Measurements from ENCODE around the gene SLC35B1. TPM values are rescaled to one million over a fixed set of nuclear protein-coding genes. Genes with fewer than 3 reads are reported as not detected.
A peak's percentile ranks its signal among the peaks of the same experiment; 100 is the strongest.

The SLC35B1 gene
- total RNA-seq (10 to 100 TPM; 61.0 to 93.4 (median 66.2) TPM), polyA plus RNA-seq (100 to 1,000 TPM in 1 of 2 donors, 10 to 100 TPM in 1; 50.3 to 137 TPM)
- long read RNA-seq, donor 1, transcript SLC35B1-209 (9 exons, 1,320 nt) = minor isoform, 6 of 46 reads
- long read RNA-seq, donor 1, transcript SLC35B1-220 (9 exons, 1,611 nt) = major isoform, 31 of 46 reads
- long read RNA-seq, donor 1, partial matches to known transcripts = 3 of 46 reads
- long read RNA-seq, donor 1, other reads (novel, unspliced or antisense) = 6 of 46 reads
- long read RNA-seq, donor 2, transcript SLC35B1-209 (9 exons, 1,320 nt) = minor isoform, 20 of 204 reads
- long read RNA-seq, donor 2, transcript SLC35B1-220 (9 exons, 1,611 nt) = major isoform, 164 of 204 reads
- long read RNA-seq, donor 2, partial matches to known transcripts = 5 of 204 reads
- long read RNA-seq, donor 2, other reads (novel, unspliced or antisense) = 15 of 204 reads
- long read RNA-seq, donor 3, transcript SLC35B1-209 (9 exons, 1,320 nt) = minor isoform, 8 of 62 reads
- long read RNA-seq, donor 3, transcript SLC35B1-220 (9 exons, 1,611 nt) = major isoform, 40 of 62 reads
- long read RNA-seq, donor 3, partial matches to known transcripts = 3 of 62 reads
- long read RNA-seq, donor 3, other reads (novel, unspliced or antisense) = 11 of 62 reads

- WGBS, 4 donors = 1 to 2% (median 1%) methylated on average over 39 to 53 of the region's 53 CpGs
- Histone ChIP-seq H3K27ac (peak within 1 kb of the TSS; percentile 88 to 99 (median 95)), H3K4me3 (peak within 1 kb of the TSS; percentile 72 to 100 (median 90)), H3K4me1 (peaks cover 0 to 30% (median 19%) of the 10 kb centered on the region in 12 donors), H3K9me3 (no peaks in the 10 kb centered on the region), H3K27me3 (no peaks in the 10 kb centered on the region), H3K36me3 (peaks cover 0 to 69% (median 56%) of the 10 kb centered on the region in 9 donors)
- TF ChIP-seq POLR2A (IDR thresholded peaks at IDR 0.05) (peak in 1 of 2 donors; percentile 70), CTCF (IDR thresholded peaks at IDR 0.05) (peak; percentile 50 to 91 (median 72))
- intact Hi-C loops (cut with DNase I) = loop anchor here (1.0 to 10.0 kb wide), 13 partner anchors 29 to 293 kb away; partner anchors contain the start of genes DLX3 (in 4 of the 10), FAM117A (in 1 of the 10), KAT7 (in 1 of the 10) and PHB1 (in 1 of the 10)
- peak; percentile 99 to 100 (median 100) for ATAC-seq
- DNase-seq = peak; percentile 99 to 100 (median 99)
These were observed at the start of gene SLC35B1 for GRCh38 chr17:49707608-49708514. TSS of gene SLC35B1 (minus strand) at chr17:49707964. CDS start at chr17:49707833, 131 bp downstream.

- H3K27me3 ChIP-seq = no peaks in the 10 kb centered on the region
- intact Hi-C loops (cut with DNase I) = loop anchor here in 1 of 10 donors (5.0 kb wide), 1 partner anchor 35 kb away; no protein-coding TSS in a partner anchor
- peak in 1 of 4 donors; percentile 19 for ATAC-seq
- TF ChIP-seq CTCF (IDR thresholded peaks at IDR 0.05) (no peak), POLR2A (IDR thresholded peaks at IDR 0.05) (no peak)
- WGBS, 4 donors = 69 to 76% (median 75%) methylated on average over 5 to 6 of the region's 6 CpGs
- peaks cover 0 to 78% (median 42%) of the 10 kb centered on the region in 12 donors for H3K4me1 ChIP-seq
- H3K9me3 ChIP-seq = no peaks in the 10 kb centered on the region
- no peak for DNase-seq
- peaks cover 0 to 7% (median 0%) of the 10 kb centered on the region in 9 donors for H3K36me3 ChIP-seq
- H3K27ac ChIP-seq = peak overlapping the region in 3 of 12 donors; percentile 37 to 45 (median 44)
- H3K4me3 ChIP-seq = no peak overlapping the region
These were observed 49.5 kb upstream of the SLC35B1 start for GRCh38 chr17:49757151-49757777.

- TF ChIP-seq CTCF (IDR thresholded peaks at IDR 0.05) (no peak), POLR2A (IDR thresholded peaks at IDR 0.05) (no peak)
- Histone ChIP-seq H3K9me3 (no peaks in the 10 kb centered on the region), H3K27ac (peak overlapping the region in 3 of 12 donors; percentile 37 to 45 (median 44)), H3K4me3 (no peak overlapping the region), H3K36me3 (peaks cover 0 to 7% (median 0%) of the 10 kb centered on the region in 9 donors), H3K4me1 (peaks cover 0 to 74% (median 46%) of the 10 kb centered on the region in 12 donors), H3K27me3 (no peaks in the 10 kb centered on the region)
- intact Hi-C loops (cut with DNase I) = loop anchor here in 1 of 10 donors (5.0 kb wide), 1 partner anchor 34 kb away; no protein-coding TSS in a partner anchor
- ATAC-seq (no peak), DNase-seq (no peak)
- WGBS, 4 donors = 80 to 88% (median 85%) methylated on average over 9 of the region's 9 CpGs
These were observed 48.8 kb upstream of the SLC35B1 start for GRCh38 chr17:49756323-49757150.
